HCT116 (cell line): ENCODE results near the gene MAVS. TPM values are rescaled to one million over a fixed set of nuclear protein-coding genes. Genes with fewer than 3 reads are reported as not detected.
A peak's percentile ranks its signal among the peaks of the same experiment; 100 is the strongest.

Experiments used
- ATAC-seq: fragments of 200-7000 bp; cut with Tn5 transposase; 2 replicates; pipeline ENCODE4 v1.9.1; 2020; ENCODE audit warnings: mild to moderate bottlenecking, moderate library complexity
- BruUV-seq: library from RNA; stranded (reverse); fragments of 400-500 nt; replicated peaks from 2 replicates; lab custom pipeline; 2021; lab: Mats Ljungman, UMichigan
- CTCF ChIA-PET: fragments of 300-600 bp; sonication (Branson Sonifier 250); formaldehyde crosslinking; loops from one replicate; lab custom pipeline; 2021; ENCODE audit warnings: antibody characterized with exemption; lab: Charles Lee
- POLR2A ChIA-PET: fragments of 300-600, 350-600 bp; sonication (Branson Sonifier 250); formaldehyde crosslinking; loops from one replicate; lab custom pipeline; 2021; ENCODE audit warnings: antibody characterized with exemption; lab: Charles Lee
- RAD21 ChIA-PET, 2 experiments: fragments of 300-600 bp; sonication (Branson Sonifier 250); formaldehyde crosslinking; loops; one replicate each; lab custom pipeline; 2023; ENCODE audit warnings: low total read pairs in 2 of 2; ENCODE audit not compliant: uncharacterized antibody in 2 of 2, unreplicated experiment in 2 of 2, low non-redundant PET in 1 of 2; lab: Charles Lee
- DNase-seq: peaks from one replicate; pipeline ENCODE4 v3.0.0-alpha.2; 2010; ENCODE audit warnings: low read depth, low spot score
- H2AFZ ChIP-seq: fragments of 200-600 bp; shearing (Covaris generic), sonication (generic); 2 replicates; pipeline ENCODE4 v1.6.1; 2017; ENCODE audit warnings: low read depth, mixed run types, mixed read lengths, antibody characterized with exemption, low read length; ENCODE audit not compliant: poor library complexity, severe bottlenecking
- H3K27ac ChIP-seq: 2 replicates; pipeline ENCODE4 v1.5.1; 2012; ENCODE audit warnings: low read depth, low read length
- H3K27me3 ChIP-seq: fragments of 200-600 bp; sonication (generic); 2 replicates; pipeline ENCODE4 v1.6.1; 2016; ENCODE audit warnings: mixed run types, low read length, mixed read lengths; ENCODE audit not compliant: insufficient read depth
- H3K36me3 ChIP-seq, 2 experiments: fragments of 200-500 bp in 1 of 2; fragments of 200-600 bp in 1 of 2; sonication (Bioruptor generic) in 1 of 2; sonication (generic) in 1 of 2; 2 replicates each; pipeline versions ENCODE4 v1.5.1 to v1.6.1; 2014 to 2016; ENCODE audit warnings: low read length in 2 of 2, inconsistent platforms in 1 of 2, mixed read lengths in 1 of 2, mixed run types in 1 of 2; ENCODE audit not compliant: insufficient read depth in 2 of 2, control insufficient read depth in 1 of 2
- H3K4me1 ChIP-seq, 2 experiments: fragments of 200-600 bp in 1 of 2; sonication (generic) in 1 of 2; 2 replicates each; pipeline versions ENCODE4 v1.5.1 to v1.6.1; 2012 to 2017; ENCODE audit warnings: low read length in 2 of 2, inconsistent platforms in 1 of 2, mild to moderate bottlenecking in 1 of 2, mixed read lengths in 1 of 2, mixed run types in 1 of 2, moderate library complexity in 1 of 2; ENCODE audit not compliant: insufficient read depth in 2 of 2, control insufficient read depth in 1 of 2
- H3K4me2 ChIP-seq: fragments of 200-600 bp; sonication (generic); 2 replicates; pipeline ENCODE4 v1.6.1; 2017; ENCODE audit warnings: mixed run types, low read length, mixed read lengths
- H3K4me3 ChIP-seq, 2 experiments: fragments of 200-600 bp in 1 of 2; sonication (generic) in 1 of 2; replicated peaks in 1 of 2; 2 replicates each; pipeline ENCODE4 v1.5.1; 2011 to 2016; ENCODE audit warnings: low read length in 2 of 2, control low read depth in 1 of 2, low read depth in 1 of 2, mild to moderate bottlenecking in 1 of 2, mixed read lengths in 1 of 2, mixed run types in 1 of 2
- H3K79me2 ChIP-seq: fragments of 200-600 bp; sonication (generic); 2 replicates; pipeline ENCODE4 v1.6.1; 2017; ENCODE audit warnings: mild to moderate bottlenecking, mixed run types, low read length, moderate library complexity, mixed read lengths; ENCODE audit not compliant: insufficient read depth
- H3K9ac ChIP-seq: fragments of 200-600 bp; sonication (generic); 2 replicates; pipeline ENCODE4 v1.6.1; 2016; ENCODE audit warnings: low read length, mixed read lengths
- H3K9me2 ChIP-seq: fragments of 200-600 bp; sonication (generic), shearing (Covaris generic); 2 replicates; pipeline ENCODE4 v1.6.1; 2017; ENCODE audit warnings: mixed run types, mild to moderate bottlenecking, moderate library complexity; ENCODE audit not compliant: insufficient read depth
- H3K9me3 ChIP-seq, 2 experiments: fragments of 200-500 bp in 1 of 2; fragments of 200-600 bp in 1 of 2; sonication (Bioruptor generic) in 1 of 2; sonication (generic) in 1 of 2; 2 replicates each; pipeline ENCODE4 v1.6.1; 2014 to 2017; ENCODE audit warnings: low read length in 2 of 2, mixed read lengths in 2 of 2, inconsistent platforms in 1 of 2, low read depth in 1 of 2, mild to moderate bottlenecking in 1 of 2, mixed run types in 1 of 2, moderate library complexity in 1 of 2; ENCODE audit not compliant: control insufficient read depth in 1 of 2, insufficient read depth in 1 of 2
- H4K20me1 ChIP-seq: fragments of 200-600 bp; sonication (generic), shearing (Covaris generic); 2 replicates; pipeline ENCODE4 v1.6.1; 2017; ENCODE audit warnings: mixed run types, mild to moderate bottlenecking, moderate library complexity; ENCODE audit not compliant: insufficient read depth
- CEBPB ChIP-seq: IDR thresholded peaks from 2 replicates; pipeline ENCODE4 v1.6.1; 2012; ENCODE audit warnings: low read depth
- CTCF ChIP-seq, 3 experiments: fragments of 200-600 bp in 1 of 3; sonication (generic) in 1 of 3; IDR thresholded peaks in 2 of 3; conservative IDR thresholded peaks in 1 of 3; 2 replicates each; pipeline ENCODE4 v1.5.1; 2012 to 2017; ENCODE audit warnings: low read depth in 2 of 3, low read length in 2 of 3, antibody characterized with exemption in 1 of 3, borderline replicate concordance in 1 of 3, control low read depth in 1 of 3, mild to moderate bottlenecking in 1 of 3, mixed read lengths in 1 of 3, mixed run types in 1 of 3, moderate library complexity in 1 of 3; ENCODE audit not compliant: insufficient read depth in 1 of 3
- ELF1 ChIP-seq: IDR thresholded peaks from 2 replicates; pipeline ENCODE4 v1.6.1; 2012; ENCODE audit warnings: low read depth, borderline replicate concordance
- EZH2 ChIP-seq: fragments of 200-600 bp; sonication (generic); IDR thresholded peaks from 2 replicates; pipeline ENCODE4 v1.6.1; 2017; ENCODE audit warnings: antibody characterized with exemption, mixed run types
- EZH2phosphoT487 ChIP-seq: fragments of 200-600 bp; IDR thresholded peaks from 2 replicates; pipeline ENCODE4 v1.6.1; 2018; ENCODE audit warnings: antibody characterized with exemption, borderline replicate concordance
- FOSL1 ChIP-seq: IDR thresholded peaks from 2 replicates; pipeline ENCODE4 v1.6.1; 2012; ENCODE audit warnings: low read depth
- JUND ChIP-seq: IDR thresholded peaks from 2 replicates; pipeline ENCODE4 v1.6.1; 2012
- POLR2A ChIP-seq: IDR thresholded peaks from 2 replicates; pipeline ENCODE4 v1.7.0; 2011; ENCODE audit warnings: borderline replicate concordance; ENCODE audit not compliant: insufficient read depth, insufficient read length; ENCODE audit errors: extremely low read depth
- POLR2AphosphoS5 ChIP-seq: IDR thresholded peaks from 2 replicates; pipeline ENCODE4 v1.6.1; 2011; ENCODE audit warnings: mild to moderate bottlenecking, low read depth, low read length, moderate library complexity
- RAD21 ChIP-seq: IDR thresholded peaks from 2 replicates; pipeline ENCODE4 v1.6.1; 2012; ENCODE audit warnings: low read depth, mild to moderate bottlenecking
- REST ChIP-seq: IDR thresholded peaks from 2 replicates; pipeline ENCODE4 v1.6.1; 2012; ENCODE audit warnings: low read depth
- SIN3A ChIP-seq: IDR thresholded peaks from 2 replicates; pipeline ENCODE4 v1.6.1; 2012; ENCODE audit warnings: low read depth
- SP1 ChIP-seq: IDR thresholded peaks from 2 replicates; pipeline ENCODE4 v1.6.1; 2012; ENCODE audit warnings: low read depth
- SRF ChIP-seq: IDR thresholded peaks from 2 replicates; pipeline ENCODE4 v1.6.1; 2012; ENCODE audit warnings: low read depth
- TCF7L2 ChIP-seq: IDR thresholded peaks from 2 replicates; pipeline ENCODE4 v1.7.0; 2011; ENCODE audit warnings: borderline replicate concordance, inconsistent platforms; ENCODE audit not compliant: insufficient read depth, insufficient read length; ENCODE audit errors: extremely low read depth
- YY1 ChIP-seq: IDR thresholded peaks from 2 replicates; pipeline ENCODE4 v1.6.1; 2011; ENCODE audit warnings: low read length, low read depth, moderate library complexity, mild to moderate bottlenecking; ENCODE audit not compliant: insufficient replicate concordance; ENCODE audit errors: extremely low read depth
- ZFX ChIP-seq: fragments of 450-650 bp; IDR thresholded peaks from 2 replicates; pipeline ENCODE4 v1.6.1; 2017
- ZNF274 ChIP-seq: fragments of 200-500 bp; sonication (Bioruptor generic); IDR thresholded peaks from 2 replicates; pipeline ENCODE4 v1.6.1; 2014; ENCODE audit warnings: mild to moderate bottlenecking, low read depth, low read length, inconsistent platforms
- intact Hi-C: fragments of 100-400 bp; cut with micrococcal nuclease; formaldehyde crosslinking; loops from 2 replicates; pipeline ENCODE4 v1.10.0; 2022
- total RNA-seq: library from RNA; stranded (reverse); gene quantifications from one replicate; pipeline ENCODE4 v1.2.1, GENCODE V29; 2021; ENCODE audit not compliant: unreplicated experiment

The MAVS gene
- total RNA-seq, 1 experiment from 2014 or later, result 60.1 TPM

- H3K9me2 ChIP-seq, result no peaks in the 10 kb centered on the region
- peaks cover 48% of the 10 kb centered on the region for H4K20me1 ChIP-seq
- BruUV-seq, result no TSS peak
- H3K4me1 ChIP-seq, result peaks cover 30 to 57% of the 10 kb centered on the region in 2 experiments
- H3K4me3 ChIP-seq, result no peak overlapping the region
- H3K4me2 ChIP-seq, result peak overlapping the region; percentile 18; the same call in 1 of the 2 replicates
- no peak overlapping the region for H2AFZ ChIP-seq
- TF ChIP-seq YY1 (no peak), TCF7L2 (no peak), CTCF (IDR thresholded peaks at IDR 0.05 in 2 of 3, conservative IDR thresholded peaks at IDR 0.05 in 1 of 3; ENCODE audit: borderline replicate concordance in 1 of 3, insufficient read depth in 1 of 3, low read depth in 2 of 3, low read length in 2 of 3) (no peak), EZH2phosphoT487 (no peak), CEBPB (no peak), EZH2 (no peak), ZFX (no peak), REST (no peak), POLR2A (no peak), RAD21 (no peak), SIN3A (no peak), FOSL1 (no peak), JUND (no peak), POLR2AphosphoS5 (no peak), SRF (no peak), ELF1 (no peak), SP1 (no peak), ZNF274 (no peak)
- intact Hi-C loops, result no loop called here
- ATAC-seq, result no peak
- ChIA-PET RAD21 (no interaction called here), CTCF (no interaction called here), POLR2A (no interaction called here)
- no peak overlapping the region for H3K27ac ChIP-seq
- DNase-seq, result no peak
- H3K36me3 ChIP-seq, result peaks cover 0 to 6% of the 10 kb centered on the region in 2 experiments; a peak in 3 of 4 replicates
- H3K9me3 ChIP-seq, result no peaks in the 10 kb centered on the region
- H3K79me2 ChIP-seq, result peaks cover 100% of the 10 kb centered on the region
- no peak overlapping the region for H3K9ac ChIP-seq
- H3K27me3 ChIP-seq, result no peaks in the 10 kb centered on the region
Observed at GRCh38 chr20:3898639-3899038, 52.0 kb downstream of the MAVS start.
